ENCODE measurements around the gene USP48.
"Not testable (repeated sequence)": the region's sequence is repeated elsewhere in the genome, so short reads cannot be mapped to it uniquely, and the experiment has no call there.

The USP48 gene

DNA sequence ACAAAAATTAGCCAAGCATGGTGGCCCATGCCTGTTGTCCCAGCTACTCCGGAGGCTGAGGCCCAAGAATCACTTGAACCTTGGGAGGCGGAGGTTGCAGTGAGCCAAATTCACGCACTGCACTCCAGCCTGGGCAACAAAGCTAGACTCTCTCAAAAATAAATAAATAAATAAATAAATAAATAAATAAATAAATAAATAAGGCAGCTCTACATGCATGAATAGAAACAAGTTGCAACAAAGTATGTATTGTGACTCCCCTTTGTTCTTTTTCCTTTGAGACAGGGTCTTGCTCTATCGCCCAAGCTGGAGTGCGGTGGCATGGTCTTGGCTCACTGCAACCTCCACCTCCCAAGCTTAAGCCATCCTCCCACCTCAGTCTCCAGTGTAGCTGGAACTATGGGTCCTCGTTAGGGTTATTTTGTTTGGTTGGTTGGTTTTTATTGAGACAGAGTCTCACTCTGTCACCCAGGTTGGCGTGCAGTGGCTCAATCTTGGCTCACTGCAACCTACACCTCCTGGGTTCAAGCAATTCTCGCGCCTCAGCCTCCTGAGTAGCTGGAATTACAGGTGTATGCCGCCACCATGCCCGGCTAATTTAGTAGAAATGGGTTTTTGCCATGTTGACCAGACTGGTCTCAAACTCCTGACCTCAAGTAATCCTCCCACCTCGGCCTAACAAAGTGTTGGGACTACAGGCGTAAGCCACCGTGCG is 8.0 kb downstream of the USP48 start:
- no peak for DNase-seq

GRCh38 chr1:21773585-21773984 is 9.4 kb downstream of the USP48 start:
- no peak for DNase-seq

- not testable (repeated sequence) for DNase-seq
Measured at GRCh38 chr1:21771672-21772071, 11.3 kb downstream of the USP48 start.

DNA sequence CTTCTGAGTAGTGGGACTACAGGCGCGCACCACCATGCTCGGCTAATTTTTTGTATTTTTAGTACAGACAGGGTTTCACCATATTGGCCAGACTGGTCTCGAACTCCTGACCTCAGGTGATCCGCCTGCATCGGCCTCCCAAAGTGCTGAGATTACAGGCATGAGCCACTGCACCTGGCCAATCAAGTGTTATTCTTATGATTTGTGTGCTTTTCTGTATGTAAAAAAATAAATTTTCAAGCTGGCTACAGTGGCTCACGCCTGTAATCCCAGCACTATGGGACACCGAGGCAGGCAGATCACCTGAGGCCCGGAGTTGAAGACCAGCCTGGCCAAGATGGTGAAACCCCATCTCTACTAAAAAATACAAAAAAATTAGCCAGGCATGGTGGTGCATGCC is 12.3 kb downstream of the USP48 start:
- not testable (repeated sequence) for DNase-seq

GRCh38 chr1:21770201-21770600 is 12.7 kb downstream of the USP48 start:
- DNase-seq = no peak

GRCh38 chr1:21767106-21767505 is 15.8 kb downstream of the USP48 start:
- DNase-seq = not testable (repeated sequence)

DNA sequence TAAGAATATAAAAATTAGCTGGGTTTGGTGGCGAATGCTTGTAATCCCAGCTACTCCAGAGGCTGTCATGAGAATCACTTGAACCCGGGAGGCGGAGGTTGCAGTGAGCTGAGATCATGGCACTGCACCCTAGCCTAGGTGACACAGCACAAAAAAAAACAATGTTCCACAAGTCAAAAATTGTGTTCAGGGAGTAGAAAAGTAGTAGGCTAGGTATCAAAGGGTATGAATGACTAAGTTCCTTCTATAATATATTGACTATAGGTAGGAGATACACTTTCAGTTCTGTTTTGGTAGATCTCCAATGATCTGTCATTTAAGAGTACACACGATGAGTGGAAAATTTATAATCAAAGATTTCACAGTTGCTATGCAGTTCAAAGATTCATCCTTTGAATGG is 16.7 kb downstream of the USP48 start:
- DNase-seq = no peak

- no peak for DNase-seq
Measured at GRCh38 chr1:21764615-21765423, 18.1 kb downstream of the USP48 start.

DNA sequence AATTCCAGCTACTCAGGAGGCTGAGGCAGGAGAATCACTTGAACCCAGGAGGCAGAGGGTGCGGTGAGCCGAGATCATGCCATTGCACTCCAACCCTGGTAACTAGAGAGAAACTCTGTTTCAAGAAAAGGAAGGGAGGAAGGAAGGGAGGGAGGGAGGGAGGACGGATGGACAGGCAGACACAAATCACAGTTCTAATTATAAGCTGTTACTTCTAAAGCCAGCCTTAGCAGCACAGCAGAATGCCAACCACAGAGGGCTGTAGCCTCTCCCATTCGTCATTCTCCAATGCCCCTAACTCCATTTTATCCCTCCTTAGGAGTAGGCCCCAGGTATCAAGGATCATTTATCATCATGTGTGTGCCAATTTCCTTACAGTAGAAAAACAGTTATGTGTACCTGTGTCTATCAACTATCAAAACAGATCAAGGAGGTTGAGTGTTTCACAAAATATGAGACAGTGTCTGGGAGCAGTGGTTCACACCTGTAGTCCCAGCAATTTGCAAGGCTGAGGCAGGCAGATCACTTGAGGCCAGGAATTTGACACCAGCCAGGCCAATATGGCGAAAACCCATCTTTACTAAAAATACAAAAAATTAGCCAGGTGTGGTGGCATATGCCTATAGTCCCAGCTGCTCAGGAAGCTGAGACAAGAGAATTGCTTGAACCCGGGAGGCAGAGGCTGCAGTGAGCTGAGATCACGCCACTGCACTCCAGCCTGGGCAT is 19.1 kb downstream of the USP48 start:
- DNase-seq = no peak

- DNase-seq = no peak
Measured at GRCh38 chr1:21763236-21763635, 19.7 kb downstream of the USP48 start.

- no peak for DNase-seq
Measured at GRCh38 chr1:21762022-21762404, 20.9 kb downstream of the USP48 start.

DNA sequence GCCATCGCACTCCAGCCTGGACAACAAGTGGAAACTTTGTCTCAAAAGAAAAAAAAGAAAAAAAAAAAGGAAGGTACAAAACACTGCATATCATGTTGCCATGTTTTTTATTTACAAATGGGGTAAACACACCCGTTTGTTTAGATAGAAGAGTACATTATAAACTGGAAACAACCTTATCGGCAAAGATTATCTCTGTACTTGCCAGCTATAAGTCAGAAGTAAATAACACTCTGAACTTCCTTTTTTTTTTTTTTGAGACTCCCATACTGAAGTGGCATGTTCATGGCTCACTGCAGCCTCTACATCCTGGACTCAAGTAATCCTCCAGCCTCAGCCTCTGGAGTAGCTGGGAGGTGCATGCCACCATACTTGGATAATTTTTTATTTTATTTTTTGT is 21.9 kb downstream of the USP48 start:
- no peak for DNase-seq

DNA sequence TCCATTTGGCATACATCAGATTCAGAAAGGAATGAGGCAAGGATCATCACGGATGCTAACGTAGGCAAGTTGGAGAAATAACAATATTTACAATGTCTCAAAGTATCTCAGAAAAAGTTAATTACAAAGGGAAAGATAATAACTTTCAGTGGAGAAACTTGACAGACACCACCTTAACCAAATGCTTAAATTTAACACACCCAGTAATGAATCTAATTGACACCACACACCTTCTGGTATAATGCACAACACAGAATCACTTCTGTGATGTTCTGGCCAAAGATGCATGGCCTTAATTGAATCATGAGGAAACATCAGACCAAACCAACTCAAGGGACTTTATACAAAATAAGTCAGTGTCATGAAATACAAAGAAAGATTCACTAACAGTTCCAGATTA is 23.1 kb downstream of the USP48 start:
- no peak for DNase-seq

GRCh38 chr1:21759182-21759581 is 23.8 kb downstream of the USP48 start:
- no peak for DNase-seq

DNA sequence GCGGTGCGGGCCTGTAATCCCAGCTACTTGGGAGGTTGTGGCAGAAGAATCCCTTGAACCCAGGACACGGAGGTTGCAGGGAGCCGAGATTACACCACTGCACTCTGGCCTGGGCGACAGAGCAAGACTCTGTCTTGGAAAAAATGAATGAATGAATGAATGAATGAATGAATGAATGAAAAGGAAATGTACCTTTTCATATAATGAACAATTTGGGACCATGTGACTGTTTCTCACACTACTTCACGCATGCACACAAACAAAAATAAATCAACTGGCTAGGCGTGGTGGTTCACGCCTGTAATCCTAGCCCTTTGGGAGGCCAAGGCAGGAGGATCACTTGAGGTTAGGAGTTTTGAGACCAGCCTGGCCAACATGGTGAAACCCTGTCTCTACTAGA is 24.3 kb downstream of the USP48 start:
- DNase-seq = no peak

DNA sequence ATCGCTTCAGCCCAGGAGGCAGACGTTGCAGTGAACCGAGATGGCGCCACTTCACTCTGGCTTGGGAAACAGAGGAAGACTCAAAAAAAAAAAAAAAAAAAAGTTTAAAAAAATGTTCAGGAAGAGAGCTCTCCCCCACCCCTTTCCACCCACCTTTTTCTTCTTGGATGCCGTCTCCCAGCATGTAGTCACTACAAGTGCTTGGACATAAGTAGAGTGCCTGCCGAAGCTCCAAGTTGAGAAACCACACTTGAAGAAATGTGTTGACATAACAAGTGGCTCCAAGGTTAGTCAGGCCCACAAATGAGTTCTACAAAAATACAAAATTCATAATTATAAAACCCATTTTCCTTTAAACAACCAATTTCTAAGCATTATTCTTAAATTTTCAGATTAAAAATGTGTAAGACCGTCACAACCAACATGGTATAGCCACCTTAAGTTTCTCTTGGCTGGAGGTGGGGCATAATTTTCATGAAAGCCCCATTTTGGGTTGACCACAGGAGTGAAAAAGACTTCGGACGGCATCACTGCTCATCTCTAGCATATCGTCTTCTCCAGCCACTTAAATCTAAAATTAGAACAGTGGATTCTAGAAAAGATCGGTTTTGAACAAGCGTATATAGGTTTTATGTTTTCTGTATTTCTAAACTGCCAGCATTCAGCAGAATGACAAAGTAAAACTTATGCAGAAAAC is 26.4 kb downstream of the USP48 start:
- DNase-seq = no peak

GRCh38 chr1:21755067-21755466 is 27.9 kb downstream of the USP48 start:
- DNase-seq = no peak

DNA sequence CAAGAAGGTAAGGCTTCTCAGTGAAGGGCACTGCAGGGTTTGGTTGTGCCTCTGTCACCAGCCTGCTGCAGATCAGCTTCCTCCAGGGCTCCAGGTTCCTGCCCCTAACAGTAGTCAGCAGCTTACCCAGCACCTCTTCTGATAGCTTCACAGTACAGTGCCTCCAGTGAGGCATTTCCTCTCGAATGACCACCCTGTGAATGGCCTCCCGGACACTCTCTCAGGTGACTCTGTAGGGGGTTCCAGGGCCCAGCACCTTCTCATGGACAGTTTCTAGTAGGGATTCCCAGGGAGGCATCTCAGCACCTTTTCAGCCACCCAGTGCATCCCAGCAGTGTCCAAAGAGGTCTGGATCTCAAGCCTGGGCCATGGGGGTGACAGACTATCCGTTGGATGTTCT is 28.4 kb downstream of the USP48 start:
- no peak for DNase-seq

GRCh38 chr1:21752186-21752585 is 30.8 kb downstream of the USP48 start:
- no peak for DNase-seq

- no peak for DNase-seq
Measured at GRCh38 chr1:21751281-21751680, 31.7 kb downstream of the USP48 start.

DNA sequence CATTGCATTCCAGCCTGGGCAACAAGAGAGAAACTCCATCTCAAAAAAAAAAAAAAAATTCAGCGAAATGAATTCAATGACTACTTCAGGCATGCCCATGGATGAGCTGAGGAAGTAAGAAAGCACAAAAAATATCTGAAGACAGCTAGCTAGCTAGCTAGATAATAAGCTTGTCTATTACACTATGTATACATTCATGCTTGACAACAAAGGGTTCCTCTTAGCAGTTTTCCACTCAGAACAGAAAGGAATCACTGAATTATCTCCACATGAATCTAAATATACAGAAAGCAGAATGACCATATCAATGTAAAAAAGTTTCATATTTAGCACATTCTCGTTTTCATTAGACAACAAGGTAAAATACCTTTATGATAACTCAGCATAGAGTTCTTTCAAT is 32.1 kb downstream of the USP48 start:
- no peak for DNase-seq

- DNase-seq = no peak
Measured at GRCh38 chr1:21749859-21750468, 33.0 kb downstream of the USP48 start.

DNA sequence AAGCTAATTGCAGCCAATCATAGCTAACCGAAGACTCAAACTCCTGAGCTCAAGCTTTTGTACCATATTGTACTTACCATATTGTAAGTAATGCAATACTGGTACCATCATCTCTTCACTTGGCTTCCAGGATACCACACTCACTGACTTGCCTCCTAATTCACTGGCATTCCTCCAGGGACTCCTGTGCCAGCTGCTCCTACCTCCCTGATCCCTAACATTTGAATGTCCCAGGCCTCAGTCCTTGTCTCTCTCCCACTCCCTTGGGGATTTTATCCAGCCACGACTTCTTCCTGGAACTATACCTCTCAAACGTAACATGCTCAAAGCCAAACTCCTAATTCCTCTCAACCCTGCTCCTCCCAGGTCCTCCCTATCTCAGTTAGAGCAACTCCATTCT is 33.8 kb downstream of the USP48 start:
- no peak for DNase-seq

All from NCI-H146 (cell line).